Right atrium auricular region (tissue), 2 donors: ENCODE data around the gene ELF1. TPM values are rescaled to one million over a fixed set of nuclear protein-coding genes. Genes with fewer than 3 reads are reported as not detected.

Experiments used
- DNase-seq: peaks from one replicate; pipeline ENCODE4 v3.0.0-alpha.2; 2019; ENCODE audit warnings: low spot score
- H3K27ac ChIP-seq, 2 donors: fragments of 200-600 bp; sonication (generic); 1 replicate in 1 of 2; 2 replicates in 1 of 2; pipeline ENCODE4 v1.5.1; 2016 to 2019
- H3K27me3 ChIP-seq, 2 donors: fragments of 200-600 bp; sonication (generic); one replicate each; pipeline versions ENCODE4 v1.5.1 to v1.6.0; 2017 to 2019
- H3K36me3 ChIP-seq: fragments of 200-600 bp; sonication (generic); one replicate; pipeline ENCODE4 v1.5.1; 2016
- H3K4me1 ChIP-seq, 2 donors: fragments of 200-600 bp; sonication (generic); one replicate each; pipeline versions ENCODE4 v1.5.1 to v1.6.0; 2017 to 2019
- H3K4me3 ChIP-seq, 2 donors: fragments of 200-600 bp; sonication (generic); 1 replicate in 1 of 2; 2 replicates in 1 of 2; pipeline ENCODE4 v1.5.1; 2017 to 2019; ENCODE audit warnings: mild to moderate bottlenecking in 1 of 2, moderate library complexity in 1 of 2
- H3K9me3 ChIP-seq, 2 donors: fragments of 200-600 bp; sonication (generic); one replicate each; pipeline ENCODE4 v1.5.1; 2019
- total RNA-seq, 2 donors: library from RNA; depleted of rRNA; stranded (reverse); fragments of >200 nt; gene quantifications; one replicate each; pipeline ENCODE4 v1.1.0, GENCODE V29; 2016
- TF ChIP-seq, protein P1 (sequence below), 2 donors: fragments of 200-600 bp; sonication (generic); IDR thresholded peaks; one replicate each; pipeline ENCODE4 v1.5.1; 2019; ENCODE audit warnings: antibody characterized with exemption in 2 of 2

The ELF1 gene
- total RNA-seq, 2 donors from 2014 or later = 39.1 to 54.2 TPM

DNA sequence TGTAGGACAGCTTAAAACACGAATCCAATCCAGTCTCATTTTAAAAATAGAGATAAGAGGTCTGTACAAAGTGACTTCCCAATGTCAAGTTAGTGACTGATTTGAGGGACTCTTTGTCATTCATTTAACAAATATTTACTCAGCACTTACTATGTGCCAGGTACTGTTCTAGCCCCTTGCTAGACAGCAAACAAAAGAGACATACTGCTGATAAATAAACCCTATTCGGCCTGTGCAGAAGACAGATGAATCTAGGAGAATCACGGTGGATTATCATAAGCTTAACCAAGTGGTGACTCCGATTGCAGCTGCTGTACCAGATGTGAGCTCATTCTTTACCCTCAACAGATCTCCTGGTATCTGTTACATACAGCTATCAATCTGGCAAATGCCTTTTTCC lies 6.4 kb upstream of the ELF1 start:
- Histone ChIP-seq H3K27ac (no peak overlapping the region), H3K27me3 (no peaks in the 10 kb centered on the region), H3K36me3 (peaks cover 4% of the 10 kb centered on the region), H3K9me3 (no peaks in the 10 kb centered on the region), H3K4me3 (no peak overlapping the region), H3K4me1 (peaks cover 0 to 39% of the 10 kb centered on the region in 2 donors)
- TF ChIP-seq, protein P1, sequence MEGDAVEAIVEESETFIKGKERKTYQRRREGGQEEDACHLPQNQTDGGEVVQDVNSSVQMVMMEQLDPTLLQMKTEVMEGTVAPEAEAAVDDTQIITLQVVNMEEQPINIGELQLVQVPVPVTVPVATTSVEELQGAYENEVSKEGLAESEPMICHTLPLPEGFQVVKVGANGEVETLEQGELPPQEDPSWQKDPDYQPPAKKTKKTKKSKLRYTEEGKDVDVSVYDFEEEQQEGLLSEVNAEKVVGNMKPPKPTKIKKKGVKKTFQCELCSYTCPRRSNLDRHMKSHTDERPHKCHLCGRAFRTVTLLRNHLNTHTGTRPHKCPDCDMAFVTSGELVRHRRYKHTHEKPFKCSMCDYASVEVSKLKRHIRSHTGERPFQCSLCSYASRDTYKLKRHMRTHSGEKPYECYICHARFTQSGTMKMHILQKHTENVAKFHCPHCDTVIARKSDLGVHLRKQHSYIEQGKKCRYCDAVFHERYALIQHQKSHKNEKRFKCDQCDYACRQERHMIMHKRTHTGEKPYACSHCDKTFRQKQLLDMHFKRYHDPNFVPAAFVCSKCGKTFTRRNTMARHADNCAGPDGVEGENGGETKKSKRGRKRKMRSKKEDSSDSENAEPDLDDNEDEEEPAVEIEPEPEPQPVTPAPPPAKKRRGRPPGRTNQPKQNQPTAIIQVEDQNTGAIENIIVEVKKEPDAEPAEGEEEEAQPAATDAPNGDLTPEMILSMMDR (IDR thresholded peaks at IDR 0.05) = no peak
- no peak for DNase-seq

DNA sequence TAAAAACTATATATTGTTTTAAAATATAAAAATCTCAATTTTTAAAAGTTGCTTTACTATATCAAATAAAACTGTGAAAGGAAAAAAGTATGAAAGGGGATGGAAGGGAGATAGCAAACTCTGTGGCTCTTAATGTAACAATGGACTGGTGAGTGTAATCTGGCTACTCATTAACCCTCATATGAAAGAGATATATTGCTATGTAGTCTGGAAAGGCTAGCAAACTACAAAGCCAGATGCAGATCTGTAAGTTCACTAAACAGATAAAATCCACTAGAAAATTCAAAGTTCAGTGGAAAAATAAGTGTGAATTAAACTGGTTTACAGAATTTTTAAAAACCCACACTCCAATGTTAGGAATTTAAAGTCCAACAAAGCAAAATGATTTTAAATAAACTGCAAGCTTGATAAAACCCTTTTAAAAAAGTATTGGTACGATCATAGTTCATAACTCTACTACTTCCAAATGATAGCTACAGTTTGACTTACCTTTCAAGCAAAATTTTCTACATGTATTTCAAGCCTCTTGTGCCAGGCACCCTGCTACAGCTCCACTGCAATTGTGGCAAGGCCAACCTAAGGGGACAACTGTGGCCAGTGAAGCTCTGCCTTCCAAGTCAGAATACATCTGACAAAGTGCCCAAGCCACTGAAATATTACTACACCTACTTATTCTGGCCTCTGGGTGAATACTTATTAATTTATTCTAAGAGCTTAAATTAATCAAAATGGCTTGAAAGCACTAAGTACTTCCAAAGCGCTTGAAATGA lies 647 bp upstream of the ELF1 start:
- peaks cover 0 to 43% of the 10 kb centered on the region in 2 donors for H3K4me1 ChIP-seq
- peak overlapping the region in 1 of 2 donors; percentile 78 for H3K27ac ChIP-seq
- DNase-seq = no peak
- TF ChIP-seq, protein P1 (IDR thresholded peaks at IDR 0.05) = no peak
- H3K9me3 ChIP-seq = no peaks in the 10 kb centered on the region
- no peaks in the 10 kb centered on the region for H3K27me3 ChIP-seq
- no peak overlapping the region for H3K4me3 ChIP-seq
- no peaks in the 10 kb centered on the region for H3K36me3 ChIP-seq

GRCh38 chr13:41018602-41018948 lies 541 bp downstream of the ELF1 start:
- Histone ChIP-seq H3K4me1 (peaks cover 0 to 42% of the 10 kb centered on the region in 2 donors), H3K27ac (peak overlapping the region; percentile 68 to 78), H3K36me3 (no peaks in the 10 kb centered on the region), H3K4me3 (peak overlapping the region; percentile 5 to 11), H3K9me3 (no peaks in the 10 kb centered on the region), H3K27me3 (no peaks in the 10 kb centered on the region)
- TF ChIP-seq, protein P1 (IDR thresholded peaks at IDR 0.05) = no peak
- DNase-seq = no peak

- no peak for DNase-seq
- TF ChIP-seq, protein P1 (IDR thresholded peaks at IDR 0.05) = no peak
- H3K4me1 ChIP-seq = peaks cover 0 to 38% of the 10 kb centered on the region in 2 donors
Measured at GRCh38 chr13:41017817-41018601, 1.1 kb downstream of the ELF1 start.

GRCh38 chr13:41017159-41017558 lies 2.0 kb downstream of the ELF1 start:
- no peaks in the 10 kb centered on the region for H3K27me3 ChIP-seq
- H3K4me3 ChIP-seq = no peak overlapping the region

More at GRCh38 chr13:41017817-41018601, 1.1 kb downstream of the ELF1 start:
- Histone ChIP-seq H3K27ac (peak overlapping the region; percentile 68 to 78), H3K27me3 (no peaks in the 10 kb centered on the region), H3K36me3 (no peaks in the 10 kb centered on the region), H3K9me3 (no peaks in the 10 kb centered on the region), H3K4me3 (peak overlapping the region; percentile 5 to 11)

More at GRCh38 chr13:41017159-41017558, 2.0 kb downstream of the ELF1 start:
- H3K4me1 ChIP-seq = peaks cover 0 to 38% of the 10 kb centered on the region in 2 donors
- H3K9me3 ChIP-seq = no peaks in the 10 kb centered on the region
- H3K36me3 ChIP-seq = no peaks in the 10 kb centered on the region
- TF ChIP-seq, protein P1 (IDR thresholded peaks at IDR 0.05) = no peak
- peak overlapping the region; percentile 68 to 78 for H3K27ac ChIP-seq
- no peak for DNase-seq
